HG02840 (cell line): Measurements from ENCODE around the gene UGT2B15.
"Not testable (repeated sequence)": the region's sequence is repeated elsewhere in the genome, so short reads cannot be mapped to it uniquely, and the experiment has no call there.

Experiments used
- ATAC-seq: cut with Tn5 transposase; IDR thresholded peaks from one replicate; pipeline ENCODE4 v1.9.1; 2021; ENCODE audit warnings: mild to moderate bottlenecking, moderate library complexity, moderate number of reproducible peaks; ENCODE audit not compliant: unreplicated experiment, low FRiP score

The UGT2B15 gene

GRCh38 chr4:68656445-68656973 lies 13.9 kb downstream of the UGT2B15 start:
- ATAC-seq = peak; percentile 52

GRCh38 chr4:68655764-68656444 lies 14.5 kb downstream of the UGT2B15 start:
- ATAC-seq = peak; percentile 30

- no peak for ATAC-seq
These were observed 15.3 kb downstream of the UGT2B15 start for GRCh38 chr4:68654946-68655721.

- no peak for ATAC-seq
These were observed 18.5 kb downstream of the UGT2B15 start for GRCh38 chr4:68651932-68652331.

GRCh38 chr4:68630371-68630770 lies 40.1 kb downstream of the UGT2B15 start:
- ATAC-seq = no peak

GRCh38 chr4:68622731-68623130 lies 47.7 kb downstream of the UGT2B15 start:
- ATAC-seq = not testable (repeated sequence)

- no peak for ATAC-seq
These were observed 53.3 kb downstream of the UGT2B15 start for GRCh38 chr4:68617003-68617698.

GRCh38 chr4:68615699-68616422 lies 54.6 kb downstream of the UGT2B15 start:
- no peak for ATAC-seq

- no peak for ATAC-seq
These were observed 56.7 kb downstream of the UGT2B15 start for GRCh38 chr4:68613752-68614151.

GRCh38 chr4:68606240-68606639 lies 64.2 kb downstream of the UGT2B15 start:
- no peak for ATAC-seq

GRCh38 chr4:68599150-68599549 lies 71.3 kb downstream of the UGT2B15 start:
- no peak for ATAC-seq

GRCh38 chr4:68597482-68597881 lies 73.0 kb downstream of the UGT2B15 start:
- ATAC-seq = no peak
